OCI-LY1 (cell line): ENCODE results near the gene FHOD3.

ENCODE experiments used
- EZH2 ChIP-seq: fragments of 200-600 bp; sonication (generic), shearing (Covaris generic); IDR thresholded peaks from 2 replicates; pipeline ENCODE4 v1.8.0; 2017; ENCODE audit warnings: borderline replicate concordance, mixed run types, mild to moderate bottlenecking, antibody characterized with exemption, low read length, moderate library complexity, mixed read lengths
- TF ChIP-seq, protein P1 (sequence below): fragments of 200-600 bp; sonication (generic), shearing (Covaris generic); IDR thresholded peaks from 2 replicates; pipeline ENCODE4 v1.5.1; 2017; ENCODE audit warnings: mild to moderate bottlenecking, antibody characterized with exemption, low read length, moderate library complexity, mixed read lengths

DNA sequence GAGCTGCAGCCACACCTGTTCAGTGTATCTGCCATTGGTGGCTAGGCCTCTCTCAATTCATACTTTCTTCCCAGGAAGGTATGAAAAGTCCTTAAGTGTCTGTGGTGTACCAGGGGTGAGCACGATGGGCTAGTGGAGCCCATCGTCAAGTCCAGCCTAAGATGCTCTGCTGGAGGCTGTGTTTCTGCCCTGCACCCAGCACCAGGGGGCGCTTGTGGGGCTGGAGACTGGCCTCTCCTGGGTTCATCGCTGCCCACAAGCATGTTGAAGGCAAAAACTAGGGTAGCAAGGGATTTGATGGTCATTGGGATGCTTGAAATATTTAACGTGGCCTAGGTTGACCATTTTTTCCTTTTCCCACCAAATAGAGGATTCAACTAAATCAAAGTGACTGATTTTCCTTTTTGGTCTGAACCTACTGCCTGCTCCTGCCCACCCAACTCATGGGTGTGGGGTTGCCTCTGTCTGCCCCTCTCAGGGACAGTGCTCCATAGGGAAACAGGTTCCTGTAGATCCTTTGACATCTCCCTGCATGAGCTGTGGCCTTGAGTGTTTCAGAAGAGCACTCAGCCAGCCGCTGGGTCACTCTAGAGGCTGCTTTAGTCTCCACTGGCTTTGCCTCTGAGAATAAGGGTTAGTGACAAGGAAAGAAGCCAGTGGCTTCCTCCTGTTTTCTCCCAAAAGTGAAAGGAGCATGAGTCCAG, 472.2 kb downstream of the FHOD3 start:
- TF ChIP-seq, protein P1, sequence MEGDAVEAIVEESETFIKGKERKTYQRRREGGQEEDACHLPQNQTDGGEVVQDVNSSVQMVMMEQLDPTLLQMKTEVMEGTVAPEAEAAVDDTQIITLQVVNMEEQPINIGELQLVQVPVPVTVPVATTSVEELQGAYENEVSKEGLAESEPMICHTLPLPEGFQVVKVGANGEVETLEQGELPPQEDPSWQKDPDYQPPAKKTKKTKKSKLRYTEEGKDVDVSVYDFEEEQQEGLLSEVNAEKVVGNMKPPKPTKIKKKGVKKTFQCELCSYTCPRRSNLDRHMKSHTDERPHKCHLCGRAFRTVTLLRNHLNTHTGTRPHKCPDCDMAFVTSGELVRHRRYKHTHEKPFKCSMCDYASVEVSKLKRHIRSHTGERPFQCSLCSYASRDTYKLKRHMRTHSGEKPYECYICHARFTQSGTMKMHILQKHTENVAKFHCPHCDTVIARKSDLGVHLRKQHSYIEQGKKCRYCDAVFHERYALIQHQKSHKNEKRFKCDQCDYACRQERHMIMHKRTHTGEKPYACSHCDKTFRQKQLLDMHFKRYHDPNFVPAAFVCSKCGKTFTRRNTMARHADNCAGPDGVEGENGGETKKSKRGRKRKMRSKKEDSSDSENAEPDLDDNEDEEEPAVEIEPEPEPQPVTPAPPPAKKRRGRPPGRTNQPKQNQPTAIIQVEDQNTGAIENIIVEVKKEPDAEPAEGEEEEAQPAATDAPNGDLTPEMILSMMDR, result peak; percentile 77
- no peak for TF ChIP-seq EZH2
